Smooth muscle cell (in vitro differentiated cells): Measurements from ENCODE around the gene ENC1. TPM values are rescaled to one million over a fixed set of nuclear protein-coding genes. Genes with fewer than 3 reads are reported as not detected.

Source experiments
- DNase-seq: peaks from one replicate; lab custom pipeline; 2025; ENCODE audit not compliant: unreplicated experiment; lab: John Stamatoyannopoulos, UW
- H2AFZ ChIP-seq: fragments of 200-600 bp; sonication (generic); 2 replicates; pipeline ENCODE4 v1.6.0; 2016; ENCODE audit warnings: antibody characterized with exemption, low read depth, mild to moderate bottlenecking
- H3F3A ChIP-seq: fragments of 200-600 bp; sonication (generic); 2 replicates; pipeline ENCODE4 v1.6.0; 2017; ENCODE audit warnings: antibody characterized with exemption, low read depth
- H3K27ac ChIP-seq: fragments of 200-600 bp; sonication (generic); 2 replicates; pipeline ENCODE4 v1.5.1; 2016; ENCODE audit warnings: low read depth, mild to moderate bottlenecking
- H3K27me3 ChIP-seq: fragments of 200-600 bp; sonication (generic); 2 replicates; pipeline ENCODE4 v1.6.1; 2016; ENCODE audit warnings: low read depth, mild to moderate bottlenecking
- H3K36me3 ChIP-seq: fragments of 200-600 bp; sonication (generic); 2 replicates; pipeline ENCODE4 v1.5.1; 2016; ENCODE audit warnings: low read depth
- H3K4me1 ChIP-seq: fragments of 200-600 bp; sonication (generic); 2 replicates; pipeline ENCODE4 v1.5.1; 2016; ENCODE audit warnings: low read depth
- H3K4me2 ChIP-seq: fragments of 200-600 bp; sonication (generic); 2 replicates; pipeline ENCODE4 v1.6.0; 2016; ENCODE audit warnings: mild to moderate bottlenecking
- H3K4me3 ChIP-seq: fragments of 200-600 bp; sonication (generic); 2 replicates; pipeline ENCODE4 v1.5.1; 2016; ENCODE audit warnings: mild to moderate bottlenecking
- H3K79me2 ChIP-seq: fragments of 200-600 bp; sonication (generic); 2 replicates; pipeline ENCODE4 v1.6.0; 2016; ENCODE audit warnings: low read depth, mild to moderate bottlenecking
- H3K9ac ChIP-seq: fragments of 200-600 bp; sonication (generic); 2 replicates; pipeline ENCODE4 v1.6.0; 2016; ENCODE audit warnings: low read depth
- H3K9me3 ChIP-seq: fragments of 200-600 bp; sonication (generic); replicated peaks from 2 replicates; pipeline ENCODE4 v1.5.1; 2016; ENCODE audit warnings: low read depth
- H4K20me1 ChIP-seq: fragments of 200-600 bp; sonication (generic); 2 replicates; pipeline ENCODE4 v1.6.0; 2016; ENCODE audit warnings: low read depth
- WGBS: methylation state at CpG from one replicate; pipeline ENCODE4 v1.1.7; 2016; ENCODE audit warnings: low lambda C conversion rate; 5-methylcytosine and 5-hydroxymethylcytosine counted together
- polyA plus RNA-seq: library from polyadenylated mRNA; unstranded; fragments of >200 nt; fragmentation: Nextera tagmentation; extraction: Ambion mirVana; gene quantifications from 2 replicates; pipeline ENCODE4 v1.2.1, GENCODE V29; 2016
- total RNA-seq: library from RNA; depleted of rRNA; stranded (reverse); fragments of >200 nt; gene quantifications from 2 replicates; pipeline ENCODE4 v1.2.3, GENCODE V29; 2014
- TF ChIP-seq, protein P1 (sequence below): fragments of 200-600 bp; sonication (generic); IDR thresholded peaks from 2 replicates; pipeline ENCODE4 v1.5.1; 2017; ENCODE audit warnings: borderline replicate concordance, mild to moderate bottlenecking, antibody characterized with exemption; ENCODE audit not compliant: insufficient read depth, poor library complexity, severe bottlenecking

The ENC1 gene
- total and polyA plus RNA-seq, 2 experiments from 2014 or later = 17.4 to 110 TPM

GRCh38 chr5:74638970-74639806, 1.3 kb downstream of the ENC1 start:
- WGBS = 8% methylated on average over 10 of the region's 10 CpGs
- peaks cover 62% of the 10 kb centered on the region for H3K79me2 ChIP-seq
- H3K4me3 ChIP-seq = peak overlapping the region; percentile 72
- peak overlapping the region; percentile 90 for H3K4me2 ChIP-seq
- H3K4me1 ChIP-seq = peaks cover 49% of the 10 kb centered on the region
- H3K27me3 ChIP-seq = no peaks in the 10 kb centered on the region
- H3K36me3 ChIP-seq = no peaks in the 10 kb centered on the region
- H3K9me3 ChIP-seq = no peaks in the 10 kb centered on the region
- peak overlapping the region; percentile 76 for H3K9ac ChIP-seq
- peak overlapping the region; percentile 50 for H2AFZ ChIP-seq
- DNase-seq = no peak
- TF ChIP-seq, protein P1, sequence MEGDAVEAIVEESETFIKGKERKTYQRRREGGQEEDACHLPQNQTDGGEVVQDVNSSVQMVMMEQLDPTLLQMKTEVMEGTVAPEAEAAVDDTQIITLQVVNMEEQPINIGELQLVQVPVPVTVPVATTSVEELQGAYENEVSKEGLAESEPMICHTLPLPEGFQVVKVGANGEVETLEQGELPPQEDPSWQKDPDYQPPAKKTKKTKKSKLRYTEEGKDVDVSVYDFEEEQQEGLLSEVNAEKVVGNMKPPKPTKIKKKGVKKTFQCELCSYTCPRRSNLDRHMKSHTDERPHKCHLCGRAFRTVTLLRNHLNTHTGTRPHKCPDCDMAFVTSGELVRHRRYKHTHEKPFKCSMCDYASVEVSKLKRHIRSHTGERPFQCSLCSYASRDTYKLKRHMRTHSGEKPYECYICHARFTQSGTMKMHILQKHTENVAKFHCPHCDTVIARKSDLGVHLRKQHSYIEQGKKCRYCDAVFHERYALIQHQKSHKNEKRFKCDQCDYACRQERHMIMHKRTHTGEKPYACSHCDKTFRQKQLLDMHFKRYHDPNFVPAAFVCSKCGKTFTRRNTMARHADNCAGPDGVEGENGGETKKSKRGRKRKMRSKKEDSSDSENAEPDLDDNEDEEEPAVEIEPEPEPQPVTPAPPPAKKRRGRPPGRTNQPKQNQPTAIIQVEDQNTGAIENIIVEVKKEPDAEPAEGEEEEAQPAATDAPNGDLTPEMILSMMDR = no peak
- peaks cover 33% of the 10 kb centered on the region for H3F3A ChIP-seq
- H3K27ac ChIP-seq = peak overlapping the region; percentile 94
- peaks cover 56% of the 10 kb centered on the region for H4K20me1 ChIP-seq

DNA sequence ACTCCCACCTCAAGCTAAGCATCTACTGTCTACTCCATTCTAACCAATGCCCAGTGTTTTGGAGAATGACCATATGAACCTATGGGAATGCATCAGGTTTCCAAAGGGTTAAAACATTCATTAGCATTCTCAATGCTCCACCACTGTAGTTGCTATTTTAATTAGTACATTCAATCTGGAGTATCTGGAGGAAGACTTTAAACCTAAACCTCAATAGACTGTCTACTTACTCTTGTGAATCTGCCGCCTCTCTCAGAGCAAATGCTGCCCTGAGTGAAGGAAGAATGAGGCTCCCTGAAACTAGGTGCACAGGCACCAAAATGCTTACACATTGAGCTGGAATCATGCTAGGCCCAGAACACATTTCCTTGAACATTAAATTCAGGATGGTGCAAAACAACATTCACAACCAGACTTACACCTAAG, 2.0 kb downstream of the ENC1 start:
- 19% methylated on average over 1 of the region's 1 CpG for WGBS
- DNase-seq = no peak
- Histone ChIP-seq H3K9me3 (no peaks in the 10 kb centered on the region), H3K79me2 (peaks cover 68% of the 10 kb centered on the region), H2AFZ (no peak overlapping the region), H3K4me2 (peak overlapping the region; percentile 90), H3K36me3 (no peaks in the 10 kb centered on the region), H3K27ac (peak overlapping the region; percentile 94), H3K9ac (peak overlapping the region; percentile 76), H3F3A (peaks cover 37% of the 10 kb centered on the region), H3K27me3 (no peaks in the 10 kb centered on the region), H3K4me1 (peaks cover 50% of the 10 kb centered on the region), H3K4me3 (peak overlapping the region; percentile 72), H4K20me1 (peaks cover 62% of the 10 kb centered on the region)
- TF ChIP-seq, protein P1 = no peak

DNA sequence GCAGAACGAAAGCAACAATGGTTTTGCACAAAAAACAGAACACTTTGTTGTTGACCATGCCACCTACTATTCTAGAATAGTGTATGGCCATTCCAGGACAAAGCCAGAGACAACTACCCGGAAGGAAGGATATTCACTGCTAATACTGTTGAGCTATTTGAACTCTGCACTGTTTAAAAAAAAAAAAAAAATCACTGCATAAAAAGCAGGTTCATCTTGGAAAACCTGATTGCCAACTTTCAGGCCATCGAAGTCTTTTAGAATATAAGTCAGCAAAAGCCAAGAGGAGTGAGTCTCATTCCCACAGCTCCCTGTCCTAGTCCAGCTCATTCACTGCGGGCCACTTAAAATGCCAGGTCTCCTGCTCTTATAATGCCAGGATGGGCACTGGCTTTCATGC, 4.0 kb downstream of the ENC1 start:
- DNase-seq = no peak
- H3K9ac ChIP-seq = no peak overlapping the region
- peaks cover 47% of the 10 kb centered on the region for H3K4me1 ChIP-seq
- H3F3A ChIP-seq = peaks cover 35% of the 10 kb centered on the region
- peak overlapping the region; percentile 94 for H3K27ac ChIP-seq
- no peaks in the 10 kb centered on the region for H3K9me3 ChIP-seq
- H3K27me3 ChIP-seq = no peaks in the 10 kb centered on the region
- H4K20me1 ChIP-seq = peaks cover 83% of the 10 kb centered on the region
- H3K36me3 ChIP-seq = no peaks in the 10 kb centered on the region
- peak overlapping the region; percentile 90 for H3K4me2 ChIP-seq
- H3K79me2 ChIP-seq = peaks cover 74% of the 10 kb centered on the region
- no peak overlapping the region for H2AFZ ChIP-seq
- 72% methylated on average over 4 of the region's 4 CpGs for WGBS
- H3K4me3 ChIP-seq = peak overlapping the region; percentile 72
- TF ChIP-seq, protein P1 = no peak
